Middle frontal gyrus (tissue), 1 donor: ENCODE results near the gene IL34.
"Not testable (repeated sequence)": the region's sequence is repeated elsewhere in the genome, so short reads cannot be mapped to it uniquely, and the experiment has no call there.

Experiments used
- DNase-seq: peaks from one replicate; pipeline ENCODE4 v3.0.0-alpha.2; 2015; ENCODE audit warnings: low spot score; ENCODE audit errors: extremely low spot score

IL34 gene

DNA sequence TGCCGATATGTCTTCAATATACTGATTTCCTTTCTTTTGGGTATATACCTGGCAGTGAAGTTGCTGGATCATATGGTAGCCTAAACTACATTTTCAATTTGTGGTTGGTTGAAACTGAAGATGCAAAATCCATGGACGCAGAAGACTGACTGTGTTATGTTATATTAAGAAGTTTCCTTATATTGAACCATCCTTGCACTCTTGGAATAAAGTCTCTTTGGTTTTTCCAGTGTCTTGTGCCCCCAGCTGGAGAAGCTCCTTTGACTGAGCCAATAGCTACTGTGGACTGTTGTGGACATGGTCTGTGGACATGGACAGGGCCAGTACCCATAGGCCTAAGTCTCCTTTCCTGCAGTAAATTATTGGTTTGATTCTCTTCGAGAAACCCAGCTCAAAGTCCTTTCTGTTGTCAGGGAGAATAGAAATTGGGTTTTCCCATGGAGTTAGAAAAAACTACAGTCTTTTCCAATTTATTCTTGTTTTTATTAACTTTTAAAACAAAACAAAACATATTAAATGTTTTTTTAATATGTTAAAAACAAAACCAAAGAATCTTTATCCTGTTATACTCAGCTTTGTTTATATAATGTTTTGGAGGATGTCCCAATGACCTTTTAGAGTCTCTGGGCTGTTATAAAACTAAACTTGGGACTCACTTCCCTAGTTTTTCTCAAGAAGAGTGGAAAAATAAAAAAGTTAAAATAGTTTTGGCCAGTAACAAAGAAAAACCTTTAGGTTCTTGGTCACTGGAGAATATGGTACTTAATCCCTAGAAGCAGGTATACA lies 15.2 kb upstream of the IL34 start:
- DNase-seq = no peak

DNA sequence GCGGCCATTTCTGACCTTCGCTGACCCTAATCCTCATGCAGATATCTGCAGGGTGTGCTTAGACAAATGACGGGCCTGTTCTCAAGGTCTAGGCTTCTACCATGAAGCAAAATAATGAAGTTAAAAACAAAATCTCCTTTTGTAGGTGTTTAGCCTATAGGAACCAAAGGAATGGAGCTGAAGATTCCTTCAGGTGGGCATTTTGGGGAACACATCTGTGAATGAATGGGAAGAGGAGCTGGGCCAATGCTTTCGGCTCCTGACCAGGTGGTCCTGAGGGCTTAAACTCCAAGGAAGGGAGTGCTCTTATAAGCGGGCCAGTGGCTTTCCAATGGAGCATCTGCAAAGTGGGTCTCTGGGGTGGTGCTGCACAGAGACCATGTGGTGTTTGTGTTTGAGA lies 14.1 kb upstream of the IL34 start:
- DNase-seq = no peak

DNA sequence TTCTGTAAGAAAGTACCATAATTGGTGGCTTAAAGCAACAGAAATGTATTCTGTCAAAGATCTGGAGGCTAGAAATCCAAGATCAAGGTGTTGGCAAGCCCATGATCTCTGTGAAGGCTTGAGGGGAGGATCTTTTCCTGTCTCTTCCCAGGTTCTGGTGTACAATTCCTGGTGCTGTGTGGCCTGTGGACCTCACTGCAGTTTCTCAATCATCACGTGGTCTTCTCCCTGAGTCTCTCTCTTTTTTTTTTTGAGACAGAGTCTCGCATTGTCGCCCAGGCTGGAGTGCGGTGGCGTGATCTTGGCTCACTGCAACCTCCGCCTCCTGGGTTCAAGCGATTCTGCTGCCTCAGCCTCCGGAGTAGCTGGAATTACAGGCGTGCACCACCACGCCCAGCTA lies 12.7 kb upstream of the IL34 start:
- DNase-seq = not testable (repeated sequence)

DNA sequence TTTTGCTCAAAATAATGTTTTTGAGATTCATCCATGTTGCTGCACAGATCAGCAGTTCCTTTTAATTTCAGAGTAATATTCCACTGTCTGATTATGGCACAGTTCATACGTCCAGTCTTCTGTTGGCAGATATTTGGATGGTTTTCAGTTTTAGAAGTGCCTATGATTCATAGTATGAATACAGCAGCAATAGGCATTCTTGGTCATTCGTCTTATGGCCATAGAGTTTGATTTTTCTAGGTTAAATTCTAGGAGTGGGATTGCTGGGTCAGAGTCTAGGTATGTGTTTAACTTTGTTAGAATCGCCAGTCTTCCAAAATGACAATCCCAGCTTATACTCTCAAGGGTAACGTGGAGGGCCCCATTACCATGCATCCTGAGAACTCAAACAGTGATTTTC lies 11.5 kb upstream of the IL34 start:
- DNase-seq = no peak

DNA sequence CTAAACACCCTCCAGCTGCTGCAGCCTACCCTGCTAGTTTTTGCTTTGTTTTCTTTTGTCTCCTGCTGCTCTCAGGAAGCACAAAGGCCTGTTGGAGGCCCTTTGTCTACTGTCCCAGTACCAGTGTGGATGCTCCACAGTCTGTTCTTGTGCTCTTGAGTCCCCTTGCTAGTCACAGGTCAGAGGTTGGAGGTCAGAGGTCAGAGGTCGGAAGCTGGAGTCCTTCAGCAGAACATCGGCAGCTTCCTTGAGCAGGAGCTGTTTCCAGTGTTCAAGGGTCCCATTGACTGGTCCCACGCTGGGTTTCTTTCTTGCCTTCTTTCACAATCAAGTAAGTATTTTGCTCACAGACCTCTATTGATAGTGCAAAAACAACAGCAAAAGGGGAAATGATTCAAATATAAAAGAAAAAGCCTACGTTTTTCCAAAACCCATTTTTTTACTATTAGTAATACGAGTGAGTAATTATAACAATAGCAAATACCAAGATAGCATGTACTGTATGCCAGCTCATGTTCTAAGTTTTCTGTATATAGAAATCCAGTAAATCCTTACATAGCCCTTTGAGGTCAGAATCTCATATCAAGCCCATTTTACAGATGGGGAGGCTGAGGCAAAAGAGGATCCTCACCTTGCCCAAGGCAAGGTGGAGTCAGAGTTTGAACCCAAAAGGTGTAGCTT lies 10.9 kb upstream of the IL34 start:
- DNase-seq = no peak

DNA sequence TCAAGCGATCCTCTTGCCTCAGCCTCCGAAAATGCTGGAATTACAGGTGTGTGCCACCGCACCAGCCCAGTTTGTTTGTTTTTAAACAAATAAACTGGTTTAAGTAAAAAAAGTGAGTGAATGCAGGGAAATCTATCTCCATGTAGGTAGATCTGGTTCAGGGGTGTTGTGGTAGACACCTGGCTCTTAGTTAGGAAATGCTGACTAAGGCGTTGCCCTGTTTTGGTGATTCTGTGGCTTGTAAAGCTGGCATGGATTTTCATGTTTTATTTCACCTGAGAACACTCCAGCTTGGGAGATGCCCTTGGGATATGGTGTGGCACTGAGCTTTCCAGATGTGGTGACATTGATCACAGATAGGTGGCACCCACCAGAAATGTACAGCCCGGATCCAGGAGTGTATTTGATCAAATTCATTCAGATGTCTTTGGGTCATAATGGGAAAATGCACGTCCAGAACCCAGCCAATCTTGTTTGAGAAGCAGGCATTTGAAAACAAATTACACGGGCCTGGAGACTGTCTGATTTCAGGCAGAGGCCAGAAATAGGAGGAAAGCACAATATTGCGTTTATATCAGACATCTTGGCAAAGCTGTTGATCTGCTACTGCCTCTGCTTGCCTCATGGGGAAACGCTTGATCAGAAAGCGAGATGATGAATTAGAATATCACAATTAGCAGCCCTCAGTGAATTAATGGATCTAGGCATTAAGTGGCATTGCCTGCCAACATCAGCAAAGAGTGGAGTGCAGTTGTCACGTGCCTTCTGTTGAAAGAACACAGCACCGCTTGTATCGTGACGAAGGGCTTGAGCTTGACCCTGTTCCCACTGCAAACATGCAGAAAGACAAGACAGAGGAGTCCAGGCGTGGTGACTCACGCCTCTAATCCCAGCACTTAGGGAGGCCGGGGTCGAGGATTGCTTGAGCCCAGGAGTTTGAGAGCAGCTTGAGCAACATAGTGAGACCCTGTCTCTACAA lies 7.3 kb upstream of the IL34 start:
- no peak for DNase-seq

DNA sequence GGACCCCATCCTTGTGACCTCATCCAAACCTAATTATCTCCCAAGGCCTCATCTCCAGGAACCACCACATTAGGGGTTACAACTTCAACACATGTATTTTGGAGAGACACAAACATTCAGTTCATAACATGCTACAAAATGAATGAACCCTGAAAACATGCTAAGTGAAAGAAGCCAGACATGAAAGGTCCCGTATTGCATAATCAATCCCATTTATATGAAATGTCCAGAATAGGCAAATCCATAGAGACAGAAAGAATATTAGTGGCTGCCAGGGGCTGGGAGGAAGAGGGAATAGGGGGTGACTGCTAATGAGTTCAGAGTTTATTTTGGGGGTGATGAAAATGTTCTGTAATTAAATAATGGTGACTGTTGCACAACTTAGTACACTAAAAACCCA lies 3.7 kb upstream of the IL34 start:
- no peak for DNase-seq

DNA sequence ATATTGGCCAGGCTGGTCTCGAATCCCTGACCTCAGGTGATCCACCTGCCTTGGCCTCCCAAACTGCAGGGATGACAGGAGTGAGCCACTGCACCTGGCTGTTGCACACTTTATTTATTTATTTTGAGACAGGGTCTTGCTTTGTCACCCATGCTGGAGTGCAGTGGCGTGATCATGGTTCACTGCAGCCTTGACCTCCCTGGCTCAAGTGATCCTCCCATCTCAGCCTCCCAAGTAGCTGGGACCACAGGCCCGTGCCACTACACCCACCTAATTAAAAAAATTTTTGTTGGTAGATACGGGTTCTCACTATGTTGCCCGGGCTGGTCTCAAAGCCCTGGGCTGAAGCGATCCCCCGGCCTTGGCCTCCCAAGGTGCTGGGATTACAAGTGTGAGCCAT lies 3.1 kb upstream of the IL34 start:
- not testable (repeated sequence) for DNase-seq

DNA sequence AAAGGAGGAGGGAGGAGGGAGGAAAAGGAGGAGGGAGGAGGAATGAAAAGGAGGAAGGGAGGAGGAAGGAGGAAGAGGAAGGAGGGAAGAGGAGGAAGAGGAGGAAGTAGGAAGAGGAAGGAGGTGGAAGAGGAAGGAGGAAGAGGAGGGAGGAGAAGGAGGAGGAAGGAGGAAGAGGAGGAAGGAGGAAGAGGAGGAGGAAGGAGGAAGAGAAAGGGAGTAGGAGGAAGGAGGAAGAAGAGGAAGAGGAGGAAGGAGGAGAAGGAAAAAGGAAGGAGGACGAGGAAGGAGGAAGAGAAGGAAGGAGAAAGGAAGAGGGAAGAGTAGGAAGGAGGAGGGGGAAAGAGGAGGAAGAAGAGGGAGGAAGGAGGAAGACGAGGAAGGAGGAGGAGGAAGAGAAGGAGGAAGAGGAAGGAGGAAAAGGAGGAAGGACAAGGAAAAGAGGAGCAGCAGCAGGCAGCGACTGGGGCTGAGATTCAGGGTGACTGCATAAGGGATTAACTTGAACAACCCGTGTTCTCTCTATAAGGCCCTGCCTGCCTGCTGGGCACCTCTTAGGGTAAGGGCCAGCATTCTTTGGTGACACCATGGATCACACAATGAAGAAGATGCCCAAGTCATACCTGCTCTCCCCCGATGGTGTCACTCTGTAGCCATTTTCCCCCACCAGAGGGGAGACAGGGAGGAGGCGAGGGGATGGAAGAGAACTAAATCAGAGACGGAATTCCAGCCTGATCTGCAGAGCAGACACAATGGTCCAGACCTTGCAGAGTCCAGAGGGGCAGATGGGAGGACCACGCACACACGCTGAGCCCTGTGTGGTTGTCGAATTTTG lies 1.4 kb upstream of the IL34 start:
- DNase-seq = no peak

DNA sequence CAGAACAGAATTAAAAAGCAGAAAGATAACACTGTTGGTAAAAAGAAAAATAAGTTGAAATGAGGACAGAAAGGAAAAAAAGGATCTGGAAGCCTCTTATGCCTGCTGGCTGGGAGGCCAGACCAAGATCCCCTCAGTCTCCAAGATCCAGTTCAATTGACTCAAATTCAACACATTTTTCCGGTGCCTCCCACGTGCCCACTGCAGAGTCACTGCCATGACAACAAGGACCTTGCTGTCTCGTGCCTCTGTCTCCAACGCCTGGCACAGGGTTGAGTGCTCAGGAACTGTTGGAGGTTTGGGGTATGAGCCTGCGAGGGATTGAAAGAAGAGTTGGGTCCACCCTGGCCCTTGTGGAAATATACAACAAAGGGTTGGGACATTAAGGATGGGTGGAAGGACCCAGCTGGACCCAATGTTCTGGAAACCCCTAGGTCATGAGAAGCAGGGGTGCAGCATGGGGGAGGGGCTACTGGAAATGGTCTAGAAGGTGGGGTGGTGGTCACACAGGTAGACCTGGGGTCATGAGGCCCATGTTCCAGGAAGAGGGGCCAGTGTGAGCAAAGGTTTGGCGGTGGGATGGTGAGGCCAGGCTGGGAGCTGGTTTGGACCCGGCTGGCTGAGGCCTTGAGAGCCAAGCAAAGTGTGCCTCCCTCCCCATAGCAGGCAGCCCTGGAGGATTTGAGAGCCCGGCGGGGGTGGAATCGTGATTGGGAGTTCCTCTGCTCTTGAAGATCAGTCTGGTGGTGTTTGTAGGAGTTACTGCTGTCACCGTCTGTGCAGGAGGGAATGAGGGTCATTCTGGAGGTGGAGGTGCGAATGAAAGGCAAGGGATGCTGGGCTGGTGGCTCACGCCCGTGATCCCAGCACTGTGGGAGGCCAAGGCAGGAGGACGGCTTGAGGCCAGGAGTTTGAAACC lies 1.3 kb downstream of the IL34 start:
- DNase-seq = no peak

DNA sequence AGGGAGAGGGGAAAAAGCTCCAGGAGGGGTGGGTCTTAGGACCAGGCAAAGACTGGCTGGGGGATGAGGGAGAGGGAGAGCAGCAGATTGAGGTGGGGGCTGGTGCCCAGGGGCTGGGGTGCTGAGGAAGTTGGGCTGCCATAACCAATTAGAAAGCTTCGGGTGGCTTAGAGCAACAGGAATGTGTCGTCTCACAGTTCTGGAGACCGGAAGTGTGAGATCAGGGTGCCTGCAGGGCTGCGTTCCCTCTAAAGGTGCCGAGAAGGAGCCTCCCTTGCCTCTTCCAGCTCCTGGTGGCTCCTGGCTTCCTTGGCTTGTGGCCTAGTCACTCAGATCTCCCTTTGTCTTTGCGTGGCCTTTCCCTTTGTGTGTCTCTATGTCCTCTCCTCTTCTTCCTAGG lies 2.2 kb downstream of the IL34 start:
- DNase-seq = no peak

DNA sequence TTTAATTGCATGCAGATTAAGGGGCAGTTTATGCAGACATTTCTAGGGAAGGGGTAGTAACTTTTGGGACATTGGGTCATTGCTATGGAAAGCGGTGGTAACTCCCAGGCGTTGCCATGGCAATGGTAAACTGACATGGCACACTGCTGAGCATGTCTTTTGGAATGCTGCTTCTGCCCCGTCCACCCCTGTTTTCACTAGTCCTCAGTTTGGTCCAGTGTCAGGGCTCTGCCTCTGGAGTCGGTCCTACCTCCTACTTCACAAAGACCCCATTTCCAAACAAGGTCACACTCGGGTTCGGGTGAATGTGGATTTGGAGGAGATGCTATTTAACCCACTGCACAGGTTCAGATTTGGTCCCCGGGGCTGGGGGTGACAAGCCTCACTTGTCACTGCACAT lies 2.9 kb downstream of the IL34 start:
- no peak for DNase-seq

DNA sequence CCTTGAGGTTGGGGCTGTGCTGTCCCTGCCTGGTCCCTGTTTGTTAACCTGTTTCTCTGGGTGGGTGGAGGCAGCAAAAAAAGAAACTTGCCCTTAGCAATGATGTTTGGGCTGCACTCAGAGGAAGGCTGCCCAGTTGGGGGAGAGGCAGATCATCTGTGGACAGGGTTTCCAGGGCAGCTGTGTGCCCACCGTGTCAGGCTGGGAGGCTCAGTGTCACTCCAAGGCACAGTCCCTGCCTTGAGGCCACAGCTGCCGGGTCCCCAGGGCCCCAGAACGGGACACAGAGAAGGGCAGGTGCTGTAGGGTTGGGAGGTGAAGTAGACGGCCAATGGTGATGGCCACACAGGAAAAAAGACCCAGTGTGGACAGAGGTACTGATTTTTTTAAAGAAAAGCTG lies 3.9 kb downstream of the IL34 start:
- no peak for DNase-seq

DNA sequence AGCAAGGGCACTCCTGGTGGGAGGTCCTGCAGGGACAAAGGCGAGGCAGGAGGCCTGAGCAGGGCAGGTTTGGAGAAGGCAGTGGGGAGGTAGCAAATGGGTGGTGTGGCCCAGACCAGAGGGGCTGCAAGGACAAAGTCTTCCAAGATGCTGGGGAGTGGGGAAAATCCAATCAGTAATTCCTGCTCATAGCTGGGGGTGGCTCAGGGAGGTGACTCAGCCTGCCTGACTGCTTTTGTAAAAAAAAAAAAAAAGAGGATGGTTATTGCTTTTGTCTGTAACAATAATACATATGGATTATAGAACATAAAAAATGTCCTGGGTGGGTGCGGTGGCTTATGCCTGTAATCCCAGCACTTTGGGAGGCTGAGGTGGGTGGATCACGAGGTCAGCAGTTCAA lies 5.2 kb downstream of the IL34 start:
- DNase-seq = no peak

DNA sequence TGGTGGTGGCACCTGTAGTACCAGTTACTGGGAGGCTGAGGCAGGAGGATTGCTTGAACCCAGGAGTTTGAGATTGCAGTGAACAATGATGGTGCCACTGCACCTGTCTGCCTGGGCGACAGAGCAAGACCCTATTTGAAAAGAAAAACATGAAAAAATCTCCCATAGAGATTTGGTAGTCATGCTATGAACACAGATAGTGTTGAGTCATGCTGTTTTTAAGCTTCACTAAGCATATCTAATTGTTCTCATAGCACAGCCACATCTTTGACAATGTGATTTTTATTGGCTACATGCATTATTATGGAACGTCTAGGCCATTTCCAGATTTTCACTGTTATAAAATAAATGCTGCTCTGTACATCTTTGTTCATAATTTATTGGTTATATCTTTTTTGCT lies 6.0 kb downstream of the IL34 start:
- no peak for DNase-seq

DNA sequence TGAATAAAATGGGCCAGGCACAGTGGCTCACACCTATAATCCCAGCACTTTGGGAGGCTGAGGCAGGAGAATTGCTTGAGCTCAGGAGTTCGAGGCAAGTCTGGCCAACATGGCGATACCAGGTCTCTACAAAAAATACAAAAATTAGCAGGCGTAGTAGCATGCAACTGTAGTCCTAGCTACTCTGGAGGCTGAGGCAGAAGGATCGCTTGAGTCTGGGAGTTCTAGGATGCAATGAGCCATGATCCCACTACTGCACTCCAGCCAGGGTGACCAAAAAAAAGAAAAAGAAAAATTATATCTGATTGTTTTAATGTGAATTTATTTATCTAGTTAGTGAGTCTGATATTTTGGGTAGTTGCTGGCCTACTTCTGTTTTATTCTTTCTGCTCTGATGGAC lies 7.0 kb downstream of the IL34 start:
- no peak for DNase-seq

DNA sequence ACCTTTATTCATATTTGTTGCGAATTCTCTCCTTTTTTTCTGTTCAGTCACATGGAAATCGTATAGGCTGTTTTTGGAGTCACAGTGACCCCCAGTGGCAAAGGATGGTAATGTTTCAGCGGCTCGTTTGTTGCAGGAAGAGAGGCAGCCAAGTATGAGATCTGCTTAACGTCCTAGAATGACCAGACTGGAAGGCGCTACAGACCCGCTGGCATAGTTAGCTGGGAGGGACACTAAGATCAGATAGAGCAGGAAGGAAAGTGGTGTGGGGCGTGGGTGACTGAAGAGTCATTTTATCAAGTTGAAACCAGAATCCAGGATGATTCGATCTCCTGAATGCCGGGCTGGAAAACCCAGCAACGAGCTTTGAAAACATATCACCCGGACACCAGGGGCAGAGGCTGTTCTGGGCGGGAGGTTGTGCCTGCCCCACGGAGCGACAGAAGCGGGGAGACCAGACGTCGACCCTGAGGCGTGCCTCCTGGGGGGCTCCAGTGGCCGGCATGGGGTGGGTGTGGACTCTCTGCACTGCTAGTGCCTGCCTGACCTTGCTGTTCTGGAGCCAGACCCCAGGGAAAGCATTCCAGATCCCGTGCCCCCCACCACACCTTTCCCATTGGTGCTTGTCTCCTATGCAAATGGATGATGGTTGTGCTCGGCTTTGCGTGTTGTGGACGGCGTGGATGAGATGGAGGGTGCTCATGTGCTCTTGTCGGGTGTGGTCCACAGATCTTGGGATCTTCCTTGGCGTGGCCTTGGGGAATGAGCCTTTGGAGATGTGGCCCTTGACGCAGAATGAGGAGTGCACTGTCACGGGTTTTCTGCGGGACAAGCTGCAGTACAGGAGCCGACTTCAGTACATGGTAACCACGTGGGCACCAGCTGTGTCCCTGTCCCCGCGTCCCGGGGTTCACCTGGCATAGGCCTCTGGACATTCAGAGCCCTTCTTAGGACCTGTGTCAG lies 7.7 kb downstream of the IL34 start:
- DNase-seq = peak; percentile 81

DNA sequence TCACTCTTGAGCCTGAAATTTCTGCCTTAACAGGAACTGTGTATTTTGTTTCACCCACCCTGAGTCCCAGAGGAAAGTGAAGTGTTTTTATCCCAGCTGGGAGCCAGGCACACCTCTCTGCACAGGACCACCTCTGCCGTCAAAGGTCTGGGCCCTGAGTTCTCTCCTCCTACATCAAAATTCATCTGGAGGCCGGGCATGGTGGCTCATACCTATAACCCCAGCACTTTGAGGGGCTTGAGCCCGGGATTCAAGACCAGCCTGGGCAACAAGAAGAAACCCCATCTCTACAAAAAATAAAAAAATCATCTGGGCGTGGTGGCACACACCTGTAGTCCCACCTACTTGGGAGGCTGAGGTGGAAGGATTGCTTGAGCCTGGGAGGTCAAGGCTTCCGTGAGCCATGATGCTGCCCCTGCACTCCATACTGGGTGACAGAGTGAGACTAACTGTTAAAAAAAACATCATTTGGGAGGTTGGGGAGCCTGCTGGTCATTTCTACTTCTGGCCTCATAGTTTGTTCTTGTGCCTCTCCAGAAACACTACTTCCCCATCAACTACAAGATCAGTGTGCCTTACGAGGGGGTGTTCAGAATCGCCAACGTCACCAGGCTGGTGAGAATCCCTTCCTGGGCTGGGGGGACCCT lies 9.8 kb downstream of the IL34 start:
- DNase-seq = no peak
